Measurements from ENCODE around the gene FAM163B. TPM values are rescaled to one million over a fixed set of nuclear protein-coding genes. Genes with fewer than 3 reads are reported as not detected.

FAM163B gene
- total and polyA plus RNA-seq, 2 of the 8 experiments (the other 6 are each of a cell fraction or from before 2014, with no cell fraction given), result 0.63 to 1.0 TPM

GRCh38 chr9:133619791-133620190, 10.6 kb upstream of the FAM163B start (continued):
- TF ChIP-seq RAD21 (IDR thresholded peaks at IDR 0.05 in 1 of 2, conservative IDR thresholded peaks at IDR 0.05 in 1 of 2; ENCODE audit: low read depth in 2 of 2, low read length in 2 of 2) (no peak), BCL11A (IDR thresholded peaks at IDR 0.05; ENCODE audit: low read depth in 2 of 2, low read length in 2 of 2) (no peak), E2F6 (IDR thresholded peaks at IDR 0.05) (no peak), RNF2 (IDR thresholded peaks at IDR 0.05; ENCODE audit: borderline replicate concordance, low read depth, low read length, missing control alignments, poor library complexity, severe bottlenecking) (no peak), PHF8 (conservative IDR thresholded peaks at IDR 0.05; ENCODE audit: low read depth, low read length) (no peak), USF2 (IDR thresholded peaks at IDR 0.05; ENCODE audit: low read length) (no peak)

Measured in H1 (cell line).